SIG-M5 treated with dmso at 0.1 percent for 504 hours (cell line): ENCODE measurements around the gene BTBD6.

Experiments
- DNase-seq: peaks from one replicate; lab custom pipeline; 2025; ENCODE audit not compliant: unreplicated experiment; lab: John Stamatoyannopoulos, UW

The BTBD6 gene

GRCh38 chr14:105211086-105211757, 37.1 kb upstream of the BTBD6 start:
- DNase-seq: no peak

- no peak for DNase-seq
Measured at GRCh38 chr14:105211758-105212089, 36.6 kb upstream of the BTBD6 start.

GRCh38 chr14:105212541-105213300, 35.6 kb upstream of the BTBD6 start:
- DNase-seq: no peak

GRCh38 chr14:105213361-105213760, 35.0 kb upstream of the BTBD6 start:
- DNase-seq: no peak

- DNase-seq: no peak
Measured at GRCh38 chr14:105214324-105214915, 33.9 kb upstream of the BTBD6 start.

- no peak for DNase-seq
Measured at GRCh38 chr14:105215602-105216001, 32.7 kb upstream of the BTBD6 start.

GRCh38 chr14:105216490-105217247, 31.7 kb upstream of the BTBD6 start:
- DNase-seq: no peak

GRCh38 chr14:105217774-105218173, 30.6 kb upstream of the BTBD6 start:
- no peak for DNase-seq

GRCh38 chr14:105218611-105219010, 29.7 kb upstream of the BTBD6 start:
- DNase-seq: no peak

- DNase-seq: no peak
Measured at GRCh38 chr14:105219043-105219612, 29.2 kb upstream of the BTBD6 start.

- no peak for DNase-seq
Measured at GRCh38 chr14:105219753-105220152, 28.6 kb upstream of the BTBD6 start.

- no peak for DNase-seq
Measured at GRCh38 chr14:105220699-105221597, 27.4 kb upstream of the BTBD6 start.

- DNase-seq: no peak
Measured at GRCh38 chr14:105221598-105222178, 26.6 kb upstream of the BTBD6 start.

GRCh38 chr14:105223260-105223659, 25.1 kb upstream of the BTBD6 start:
- DNase-seq: no peak

- no peak for DNase-seq
Measured at GRCh38 chr14:105223770-105224544, 24.4 kb upstream of the BTBD6 start.

GRCh38 chr14:105224845-105225570, 23.3 kb upstream of the BTBD6 start:
- no peak for DNase-seq

- no peak for DNase-seq
Measured at GRCh38 chr14:105226198-105226597, 22.1 kb upstream of the BTBD6 start.

- no peak for DNase-seq
Measured at GRCh38 chr14:105227346-105227745, 21.0 kb upstream of the BTBD6 start.
